HepG2 (cell line): ENCODE data around the gene MYOCOS. TPM values are rescaled to one million over a fixed set of nuclear protein-coding genes. Genes with fewer than 3 reads are reported as not detected.
"Not testable (repeated sequence)": the region's sequence is repeated elsewhere in the genome, so short reads cannot be mapped to it uniquely, and the experiment has no call there.

Source experiments
- ATAC-seq: fragments of 200-7000 bp; cut with Tn5 transposase; 3 replicates; pipeline ENCODE4 v1.9.1; 2020; ENCODE audit warnings: mild to moderate bottlenecking, moderate library complexity
- BruUV-seq: library from RNA; stranded (reverse); fragments of 400-500 nt; replicated peaks from 2 replicates; lab custom pipeline; 2021; lab: Mats Ljungman, UMichigan
- CTCF ChIA-PET: fragments of 300-600 bp; formaldehyde crosslinking; extraction: SDS; loops from one replicate; lab custom pipeline; 2021; ENCODE audit warnings: low total read pairs, inconsistent platforms, low intra/inter-chr PET ratio; lab: Yijun Ruan, JAX
- POLR2A ChIA-PET: fragments of 350-600 bp; sonication (Branson Sonifier 250); formaldehyde crosslinking; loops from one replicate; lab custom pipeline; 2020; ENCODE audit warnings: antibody characterized with exemption, inconsistent platforms; lab: Yijun Ruan, JAX
- DNase-seq: peaks from one replicate; pipeline ENCODE4 v3.0.0-alpha.2; 2015; ENCODE audit warnings: low spot score
- FAIRE-seq: peaks from 3 replicates; lab custom pipeline; 2011; peaks lifted over from hg19 to GRCh38; lab: Jason Lieb, UNC
- H2AFZ ChIP-seq: one replicate; pipeline ENCODE4 v1.6.1; 2011; ENCODE audit warnings: low read length, inconsistent platforms
- H3K27ac ChIP-seq: fragments of 300-600 bp; 3 replicates; pipeline ENCODE4 v1.8.0; 2011; ENCODE audit warnings: mixed run types, mild to moderate bottlenecking, mixed read lengths, low read length, inconsistent platforms; ENCODE audit not compliant: insufficient read depth; ENCODE audit errors: extremely low read length
- H3K27me3 ChIP-seq, 2 experiments: fragments of 200-600 bp in 1 of 2; 2 replicates in 1 of 2; 3 replicates in 1 of 2; pipeline versions ENCODE4 v1.6.0 to v1.8.0; 2011; ENCODE audit warnings: low read length in 2 of 2, mild to moderate bottlenecking in 2 of 2, moderate library complexity in 2 of 2, inconsistent platforms in 1 of 2; ENCODE audit not compliant: insufficient read depth in 2 of 2, control insufficient read depth in 1 of 2
- H3K36me3 ChIP-seq, 2 experiments: fragments of 200-600 bp in 1 of 2; replicated peaks in 1 of 2; 2 replicates in 1 of 2; 3 replicates in 1 of 2; pipeline versions ENCODE4 v1.5.1 to v1.8.0; 2011; ENCODE audit warnings: low read length in 2 of 2, inconsistent platforms in 1 of 2; ENCODE audit not compliant: insufficient read depth in 2 of 2, control insufficient read depth in 1 of 2
- H3K4me1 ChIP-seq: 2 replicates; pipeline ENCODE4 v1.5.1; 2012; ENCODE audit warnings: low read length, inconsistent platforms; ENCODE audit not compliant: insufficient read depth
- H3K4me2 ChIP-seq: 2 replicates; pipeline ENCODE4 v1.6.0; 2011; ENCODE audit warnings: low read depth, low read length, inconsistent platforms
- H3K4me3 ChIP-seq, 3 experiments: fragments of 200-600 bp in 1 of 3; sonication (generic), shearing (Covaris generic) in 1 of 3; replicated peaks in 1 of 3; 2 replicates each; pipeline ENCODE4 v1.5.1; 2011 to 2016; ENCODE audit warnings: low read length in 3 of 3, inconsistent platforms in 2 of 3, low read depth in 2 of 3, mild to moderate bottlenecking in 2 of 3, control low read depth in 1 of 3, mixed read lengths in 1 of 3; ENCODE audit not compliant: insufficient read depth in 1 of 3
- H3K79me2 ChIP-seq: one replicate; pipeline ENCODE4 v1.6.1; 2011; ENCODE audit warnings: low read length, inconsistent platforms; ENCODE audit not compliant: insufficient read depth
- H3K9ac ChIP-seq: 2 replicates; pipeline ENCODE4 v1.6.0; 2011; ENCODE audit warnings: mild to moderate bottlenecking, low read depth, low read length, inconsistent platforms; ENCODE audit not compliant: insufficient read depth
- H3K9me3 ChIP-seq: 2 replicates; pipeline ENCODE4 v1.5.1; 2012; ENCODE audit warnings: mild to moderate bottlenecking, low read length
- H4K20me1 ChIP-seq: 2 replicates; pipeline ENCODE4 v1.6.0; 2011; ENCODE audit warnings: inconsistent platforms, mild to moderate bottlenecking, low read length, moderate library complexity; ENCODE audit not compliant: insufficient read depth
- HOXA9 ChIP-seq: sonication (generic); formaldehyde crosslinking; IDR thresholded peaks from 2 replicates; pipeline ENCODE4 v1.8.1; 2022; ENCODE audit warnings: missing genetic modification reagents, mild to moderate bottlenecking, moderate library complexity, borderline replicate concordance
- MTF1 ChIP-seq: sonication (generic); formaldehyde crosslinking; IDR thresholded peaks from 2 replicates; pipeline ENCODE4 v1.5.0; 2020; ENCODE audit warnings: missing genetic modification reagents
- NCOA1 ChIP-seq: sonication (generic); formaldehyde crosslinking; IDR thresholded peaks from 2 replicates; pipeline ENCODE4 v1.9.0; 2021; ENCODE audit warnings: missing genetic modification reagents
- RFXANK ChIP-seq: IDR thresholded peaks from 2 replicates; pipeline ENCODE4 v1.6.1; 2016
- TBX3 ChIP-seq: fragments of 450-650 bp; IDR thresholded peaks from 2 replicates; pipeline ENCODE4 v1.6.1; 2017; ENCODE audit warnings: antibody characterized with exemption, mild to moderate bottlenecking, inconsistent platforms, borderline replicate concordance
- ZNF124 ChIP-seq: sonication (generic); formaldehyde crosslinking; IDR thresholded peaks from 2 replicates; pipeline ENCODE4 v1.4.0; 2020; ENCODE audit warnings: missing genetic modification reagents
- ZNF326 ChIP-seq: sonication (generic); formaldehyde crosslinking; IDR thresholded peaks from 2 replicates; pipeline ENCODE4 v1.4.0; 2020; ENCODE audit warnings: missing genetic modification reagents, borderline replicate concordance
- WGBS: methylation state at CpG from one replicate; pipeline ENCODE4 v1.1.6; 2017; ENCODE audit warnings: low lambda C conversion rate; 5-methylcytosine and 5-hydroxymethylcytosine counted together
- in situ Hi-C: cut with HindIII; loops from 2 replicates; pipeline ENCODE4 v1.10.0; 2017; ENCODE audit warnings: low pct_unique_long_range_greater_than_20kb; ENCODE audit not compliant: extremely low pct_ligation_motif_present
- intact Hi-C: fragments of 100-400 bp; cut with micrococcal nuclease; formaldehyde crosslinking; loops from one replicate; pipeline ENCODE4 v1.10.0; 2022; ENCODE audit not compliant: unreplicated experiment
- polyA plus RNA-seq, 8 experiments: library from polyadenylated mRNA; depleted of rRNA in 3 of 8; stranded (reverse) in 7 of 8; unstranded in 1 of 8; fragments of >200 nt; fragmentation: Illumina TruSeq in 4 of 8; extraction: Trizol in 4 of 8; gene quantifications; 2 replicates each; pipeline versions ENCODE4 v1.2.1 to v1.2.3, GENCODE V29; 2011 to 2016; ENCODE audit warnings: low read depth in 4 of 8, missing spikeins in 1 of 8, mixed read lengths in 1 of 8; ENCODE audit not compliant: insufficient read depth in 1 of 8
- total RNA-seq, 5 experiments: library from RNA; depleted of rRNA; stranded (reverse); fragments of >200 nt; fragmentation: Illumina TruSeq; extraction: Trizol; gene quantifications; 2 replicates each; pipeline ENCODE4 v1.2.3, GENCODE V29; 2016; ENCODE audit warnings: low read depth in 1 of 5
- TF ChIP-seq, protein P1 (sequence below): sonication (generic); formaldehyde crosslinking; IDR thresholded peaks from 2 replicates; pipeline ENCODE4 v1.8.1; 2023; ENCODE audit warnings: mild to moderate bottlenecking, inconsistent platforms, moderate library complexity, missing genetic modification reagents, borderline replicate concordance

The MYOCOS gene
- total and polyA plus RNA-seq, 2 of the 13 experiments (the other 11 are each of a cell fraction or from before 2014, with no cell fraction given), result not detected

DNA sequence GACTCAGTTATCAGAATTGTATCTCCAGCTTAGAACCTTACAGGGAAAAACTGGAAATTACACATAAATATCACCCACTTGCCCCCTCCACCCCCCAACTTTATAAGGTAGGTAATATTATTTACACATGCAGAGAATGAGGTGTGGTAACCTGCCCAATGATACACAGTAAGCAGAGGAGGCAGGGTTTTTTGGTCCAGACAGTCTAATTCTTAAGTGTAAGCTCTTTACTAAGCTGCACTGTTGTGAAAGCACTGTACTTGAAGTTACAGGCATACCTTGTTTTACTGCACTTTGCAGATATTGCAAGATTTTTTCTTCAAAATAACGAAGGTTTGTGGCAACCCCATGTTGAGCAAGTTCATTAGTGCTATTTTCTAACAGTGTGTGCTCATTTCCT is 24.8 kb upstream of the MYOCOS start:
- Histone ChIP-seq H3K4me3 (no peak overlapping the region), H3K27me3 (no peaks in the 10 kb centered on the region), H3K27ac (no peak overlapping the region), H3K4me2 (no peak overlapping the region), H3K79me2 (no peaks in the 10 kb centered on the region), H3K9ac (no peak overlapping the region), H4K20me1 (no peaks in the 10 kb centered on the region), H2AFZ (no peak overlapping the region), H3K9me3 (no peaks in the 10 kb centered on the region), H3K4me1 (no peaks in the 10 kb centered on the region), H3K36me3 (peaks cover under 1 to 4% of the 10 kb centered on the region in 2 experiments; a peak in 2 of 5 replicates)
- intact Hi-C loops (no loop called here), in situ Hi-C loops (no loop called here)
- no peak for DNase-seq
- POLR2A ChIA-PET, result no interaction called here
- FAIRE-seq, result no peak
- BruUV-seq, result no TSS peak
- 59% methylated on average over 1 of the region's 1 CpG for WGBS
- CTCF ChIA-PET, result no interaction called here
- ATAC-seq, result peak; percentile 14; the same call in 1 of the 3 replicates
- TF ChIP-seq TBX3, result no peak
- TF ChIP-seq MTF1 (CRISPR knock-in tag), result no peak
- no peak for TF ChIP-seq HOXA9 (CRISPR knock-in tag)
- TF ChIP-seq ZNF326 (CRISPR knock-in tag), result no peak
- no peak for TF ChIP-seq NCOA1 (CRISPR knock-in tag)
- TF ChIP-seq RFXANK (CRISPR knock-in tag), result no peak
- no peak for TF ChIP-seq ZNF124 (CRISPR knock-in tag)
- TF ChIP-seq, protein P1, sequence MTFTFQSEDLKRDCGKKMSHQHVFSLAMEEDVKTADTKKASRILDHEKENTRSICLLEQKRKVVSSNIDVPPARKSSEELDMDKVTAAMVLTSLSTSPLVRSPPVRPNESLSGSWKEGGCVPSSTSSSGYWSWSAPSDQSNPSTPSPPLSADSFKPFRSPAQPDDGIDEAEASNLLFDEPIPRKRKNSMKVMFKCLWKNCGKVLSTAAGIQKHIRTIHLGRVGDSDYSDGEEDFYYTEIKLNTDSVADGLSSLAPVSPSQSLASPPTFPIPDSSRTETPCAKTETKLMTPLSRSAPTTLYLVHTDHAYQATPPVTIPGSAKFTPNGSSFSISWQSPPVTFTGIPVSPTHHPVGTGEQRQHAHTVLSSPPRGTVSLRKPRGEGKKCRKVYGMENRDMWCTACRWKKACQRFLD (CRISPR knock-in tag), result no peak

DNA sequence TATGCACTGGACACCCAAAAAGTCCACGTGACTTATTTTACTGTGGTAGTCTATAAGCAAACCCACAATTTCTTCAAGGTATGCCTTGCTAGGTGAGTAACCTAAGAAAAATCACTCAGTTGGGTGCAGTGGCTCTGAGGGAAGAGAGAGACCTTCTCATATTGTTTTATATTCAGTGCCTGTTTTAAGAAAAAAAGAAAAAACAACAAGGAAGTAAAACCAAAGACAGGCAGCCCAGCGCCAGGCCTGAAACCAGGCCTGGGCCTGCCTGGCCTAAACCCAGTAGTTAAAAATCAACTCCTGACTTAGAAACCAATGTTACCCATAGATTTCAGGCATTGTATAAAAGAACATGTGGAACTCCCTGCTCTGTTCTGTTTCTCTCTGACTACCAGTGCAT is 21.7 kb upstream of the MYOCOS start:
- ATAC-seq, H3K79me2 ChIP-seq, H3K36me3 ChIP-seq, FAIRE-seq, DNase-seq, H2AFZ ChIP-seq, H3K9ac ChIP-seq, in situ Hi-C loops, H3K4me2 ChIP-seq, intact Hi-C loops, BruUV-seq, CTCF ChIA-PET, H3K4me3 ChIP-seq, H3K9me3 ChIP-seq, H3K4me1 ChIP-seq, H3K27ac ChIP-seq, H4K20me1 ChIP-seq, POLR2A ChIA-PET, H3K27me3 ChIP-seq: not testable (repeated sequence)
- WGBS, result 56% methylated on average over 2 of the region's 2 CpGs
